ENCODE data around the gene GMDS.

GMDS gene

GRCh38 chr6:1910621-1911407 is 334.6 kb downstream of the GMDS start:
- no peak overlapping the region for H3K27ac ChIP-seq (ENCODE audit: low read length)
- no peaks in the 10 kb centered on the region for H3K79me2 ChIP-seq (ENCODE audit: low read length)
- H3K4me1 ChIP-seq (ENCODE audit: low read length) = no peaks in the 10 kb centered on the region
- H3F3A ChIP-seq (ENCODE audit: insufficient read depth, low read length) = no peaks in the 10 kb centered on the region
- no peaks in the 10 kb centered on the region for H3K36me3 ChIP-seq (replicated peaks; ENCODE audit: insufficient read depth, low read length)
- no peak overlapping the region for H2AFZ ChIP-seq (ENCODE audit: low read length)
- H3K9ac ChIP-seq (ENCODE audit: low read length) = no peak overlapping the region
- no peak for TF ChIP-seq EZH2phosphoT487 (IDR thresholded peaks at IDR 0.05; ENCODE audit: low read length)
- H3K4me3 ChIP-seq (ENCODE audit: low read length) = no peak overlapping the region
- no peaks in the 10 kb centered on the region for H4K20me1 ChIP-seq (ENCODE audit: insufficient read depth, low read length)
- H3K4me2 ChIP-seq (ENCODE audit: low read depth, low read length) = no peak overlapping the region
- DNase-seq = no peak
- no peaks in the 10 kb centered on the region for H3K9me3 ChIP-seq (replicated peaks; ENCODE audit: insufficient read depth, low read length)
- no peaks in the 10 kb centered on the region for H3K9me2 ChIP-seq (replicated peaks; ENCODE audit: insufficient read depth, low read length)
- no peaks in the 10 kb centered on the region for H3K27me3 ChIP-seq (replicated peaks; ENCODE audit: insufficient read depth, low read length)

DNA sequence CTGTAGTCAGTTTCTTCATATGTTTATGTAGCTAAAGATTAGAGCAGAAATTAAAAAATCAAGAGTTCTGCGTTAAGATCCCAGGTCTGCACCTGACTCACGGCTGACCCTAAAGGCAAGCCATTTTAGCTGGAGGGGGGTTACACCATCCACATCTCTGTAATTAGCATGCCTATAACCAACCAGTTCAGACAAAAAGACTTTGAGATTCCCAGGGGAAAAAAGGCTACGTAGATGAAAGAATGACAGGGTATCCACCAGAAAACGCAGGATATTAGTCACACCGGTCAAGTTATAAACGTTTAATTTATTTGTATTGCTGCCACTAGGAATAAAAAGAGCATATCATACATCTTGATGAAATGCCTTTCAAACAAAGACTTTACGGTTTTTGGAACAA is 336.6 kb downstream of the GMDS start:
- no peak for DNase-seq
- Histone ChIP-seq H4K20me1 (ENCODE audit: insufficient read depth, low read length) (no peaks in the 10 kb centered on the region), H3K27me3 (replicated peaks; ENCODE audit: insufficient read depth, low read length) (no peaks in the 10 kb centered on the region), H2AFZ (ENCODE audit: low read length) (no peak overlapping the region), H3K4me2 (ENCODE audit: low read depth, low read length) (no peak overlapping the region), H3K79me2 (ENCODE audit: low read length) (no peaks in the 10 kb centered on the region), H3K9me3 (replicated peaks; ENCODE audit: insufficient read depth, low read length) (no peaks in the 10 kb centered on the region), H3F3A (ENCODE audit: insufficient read depth, low read length) (no peaks in the 10 kb centered on the region), H3K36me3 (replicated peaks; ENCODE audit: insufficient read depth, low read length) (no peaks in the 10 kb centered on the region), H3K9ac (ENCODE audit: low read length) (no peak overlapping the region), H3K4me1 (ENCODE audit: low read length) (no peaks in the 10 kb centered on the region), H3K9me2 (replicated peaks; ENCODE audit: insufficient read depth, low read length) (no peaks in the 10 kb centered on the region), H3K4me3 (ENCODE audit: low read length) (no peak overlapping the region), H3K27ac (ENCODE audit: low read length) (no peak overlapping the region)
- TF ChIP-seq, protein P1, sequence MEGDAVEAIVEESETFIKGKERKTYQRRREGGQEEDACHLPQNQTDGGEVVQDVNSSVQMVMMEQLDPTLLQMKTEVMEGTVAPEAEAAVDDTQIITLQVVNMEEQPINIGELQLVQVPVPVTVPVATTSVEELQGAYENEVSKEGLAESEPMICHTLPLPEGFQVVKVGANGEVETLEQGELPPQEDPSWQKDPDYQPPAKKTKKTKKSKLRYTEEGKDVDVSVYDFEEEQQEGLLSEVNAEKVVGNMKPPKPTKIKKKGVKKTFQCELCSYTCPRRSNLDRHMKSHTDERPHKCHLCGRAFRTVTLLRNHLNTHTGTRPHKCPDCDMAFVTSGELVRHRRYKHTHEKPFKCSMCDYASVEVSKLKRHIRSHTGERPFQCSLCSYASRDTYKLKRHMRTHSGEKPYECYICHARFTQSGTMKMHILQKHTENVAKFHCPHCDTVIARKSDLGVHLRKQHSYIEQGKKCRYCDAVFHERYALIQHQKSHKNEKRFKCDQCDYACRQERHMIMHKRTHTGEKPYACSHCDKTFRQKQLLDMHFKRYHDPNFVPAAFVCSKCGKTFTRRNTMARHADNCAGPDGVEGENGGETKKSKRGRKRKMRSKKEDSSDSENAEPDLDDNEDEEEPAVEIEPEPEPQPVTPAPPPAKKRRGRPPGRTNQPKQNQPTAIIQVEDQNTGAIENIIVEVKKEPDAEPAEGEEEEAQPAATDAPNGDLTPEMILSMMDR (IDR thresholded peaks at IDR 0.05; ENCODE audit: low read length) = no peak
- TF ChIP-seq EZH2phosphoT487 (IDR thresholded peaks at IDR 0.05; ENCODE audit: low read length) (no peak), EZH2 (optimal IDR thresholded peaks at IDR 0.05; ENCODE audit: low read depth, low read length) (no peak)

DNA sequence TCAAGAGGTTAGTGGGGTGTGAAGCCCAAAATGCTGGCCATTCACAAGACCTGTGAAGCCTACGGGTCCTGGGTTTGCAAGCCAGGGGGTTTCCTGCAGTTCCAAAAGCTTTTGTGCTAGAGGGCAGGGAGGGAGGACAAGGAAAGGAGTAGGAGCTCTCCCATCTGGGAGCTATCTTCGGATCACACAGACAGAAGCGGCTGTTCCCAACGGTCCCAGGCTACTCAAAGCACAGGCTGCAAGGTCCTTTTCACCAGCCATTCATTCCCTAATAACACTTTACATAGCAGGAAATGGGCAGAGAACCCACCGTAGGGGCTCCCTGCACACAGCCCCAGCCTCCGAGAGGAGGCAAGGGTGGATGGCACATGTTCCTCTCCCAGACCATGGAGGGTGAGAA is 338.8 kb downstream of the GMDS start:
- H3K36me3 ChIP-seq (replicated peaks; ENCODE audit: insufficient read depth, low read length) = no peaks in the 10 kb centered on the region
- no peaks in the 10 kb centered on the region for H3F3A ChIP-seq (ENCODE audit: insufficient read depth, low read length)
- H3K27me3 ChIP-seq (replicated peaks; ENCODE audit: insufficient read depth, low read length) = no peaks in the 10 kb centered on the region
- H3K9me2 ChIP-seq (replicated peaks; ENCODE audit: insufficient read depth, low read length) = no peaks in the 10 kb centered on the region
- no peak overlapping the region for H3K4me2 ChIP-seq (ENCODE audit: low read depth, low read length)
- H3K79me2 ChIP-seq (ENCODE audit: low read length) = no peaks in the 10 kb centered on the region
- no peak for DNase-seq
- no peak for TF ChIP-seq EZH2 (optimal IDR thresholded peaks at IDR 0.05; ENCODE audit: low read depth, low read length)
- H3K9me3 ChIP-seq (replicated peaks; ENCODE audit: insufficient read depth, low read length) = no peaks in the 10 kb centered on the region
- no peaks in the 10 kb centered on the region for H4K20me1 ChIP-seq (ENCODE audit: insufficient read depth, low read length)
- no peak overlapping the region for H3K4me3 ChIP-seq (ENCODE audit: low read length)
- no peak overlapping the region for H3K9ac ChIP-seq (ENCODE audit: low read length)
- no peak overlapping the region for H2AFZ ChIP-seq (ENCODE audit: low read length)
- no peak overlapping the region for H3K27ac ChIP-seq (ENCODE audit: low read length)
- H3K4me1 ChIP-seq (ENCODE audit: low read length) = no peaks in the 10 kb centered on the region

- Histone ChIP-seq H3K27me3 (replicated peaks; ENCODE audit: insufficient read depth, low read length) (no peaks in the 10 kb centered on the region), H3K27ac (ENCODE audit: low read length) (no peak overlapping the region), H3K36me3 (replicated peaks; ENCODE audit: insufficient read depth, low read length) (no peaks in the 10 kb centered on the region), H3K9me2 (replicated peaks; ENCODE audit: insufficient read depth, low read length) (no peaks in the 10 kb centered on the region), H3K79me2 (ENCODE audit: low read length) (no peaks in the 10 kb centered on the region), H3K4me3 (ENCODE audit: low read length) (no peak overlapping the region), H3F3A (ENCODE audit: insufficient read depth, low read length) (no peaks in the 10 kb centered on the region), H3K4me1 (ENCODE audit: low read length) (no peaks in the 10 kb centered on the region), H3K9me3 (replicated peaks; ENCODE audit: insufficient read depth, low read length) (no peaks in the 10 kb centered on the region), H3K9ac (ENCODE audit: low read length) (no peak overlapping the region), H2AFZ (ENCODE audit: low read length) (no peak overlapping the region), H3K4me2 (ENCODE audit: low read depth, low read length) (no peak overlapping the region), H4K20me1 (ENCODE audit: insufficient read depth, low read length) (no peaks in the 10 kb centered on the region)
- no peak for DNase-seq
- TF ChIP-seq EZH2phosphoT487 (IDR thresholded peaks at IDR 0.05; ENCODE audit: low read length) (no peak), EZH2 (optimal IDR thresholded peaks at IDR 0.05; ENCODE audit: low read depth, low read length) (no peak)
- TF ChIP-seq, protein P1 (IDR thresholded peaks at IDR 0.05; ENCODE audit: low read length) = no peak
These were observed 339.4 kb downstream of the GMDS start for GRCh38 chr6:1906014-1906413.
